Fibroblast of skin of right biceps (primary cell): ENCODE data around the gene KBTBD2.
"Not testable (repeated sequence)": the region's sequence is repeated elsewhere in the genome, so short reads cannot be mapped to it uniquely, and the experiment has no call there.

Experiments
- DNase-seq: peaks from one replicate; pipeline ENCODE4 v3.0.0-alpha.2; 2013

The KBTBD2 gene

GRCh38 chr7:32848655-32849054 lies 42.9 kb downstream of the KBTBD2 start:
- DNase-seq, result not testable (repeated sequence)

GRCh38 chr7:32846630-32847225 lies 44.8 kb downstream of the KBTBD2 start:
- DNase-seq, result peak; percentile 75

GRCh38 chr7:32844748-32845147 lies 46.8 kb downstream of the KBTBD2 start:
- DNase-seq, result not testable (repeated sequence)

- DNase-seq, result peak; percentile 20
Measured at GRCh38 chr7:32843763-32844162, 47.8 kb downstream of the KBTBD2 start.

- not testable (repeated sequence) for DNase-seq
Measured at GRCh38 chr7:32839846-32840245, 51.7 kb downstream of the KBTBD2 start.

GRCh38 chr7:32828996-32829752 lies 62.4 kb downstream of the KBTBD2 start:
- not testable (repeated sequence) for DNase-seq
